ENCODE results near the gene CHURC1. TPM values are rescaled to one million over a fixed set of nuclear protein-coding genes. Genes with fewer than 3 reads are reported as not detected.

CHURC1 gene
- total RNA-seq, 1 experiment from 2014 or later = 46.6 TPM

DNA sequence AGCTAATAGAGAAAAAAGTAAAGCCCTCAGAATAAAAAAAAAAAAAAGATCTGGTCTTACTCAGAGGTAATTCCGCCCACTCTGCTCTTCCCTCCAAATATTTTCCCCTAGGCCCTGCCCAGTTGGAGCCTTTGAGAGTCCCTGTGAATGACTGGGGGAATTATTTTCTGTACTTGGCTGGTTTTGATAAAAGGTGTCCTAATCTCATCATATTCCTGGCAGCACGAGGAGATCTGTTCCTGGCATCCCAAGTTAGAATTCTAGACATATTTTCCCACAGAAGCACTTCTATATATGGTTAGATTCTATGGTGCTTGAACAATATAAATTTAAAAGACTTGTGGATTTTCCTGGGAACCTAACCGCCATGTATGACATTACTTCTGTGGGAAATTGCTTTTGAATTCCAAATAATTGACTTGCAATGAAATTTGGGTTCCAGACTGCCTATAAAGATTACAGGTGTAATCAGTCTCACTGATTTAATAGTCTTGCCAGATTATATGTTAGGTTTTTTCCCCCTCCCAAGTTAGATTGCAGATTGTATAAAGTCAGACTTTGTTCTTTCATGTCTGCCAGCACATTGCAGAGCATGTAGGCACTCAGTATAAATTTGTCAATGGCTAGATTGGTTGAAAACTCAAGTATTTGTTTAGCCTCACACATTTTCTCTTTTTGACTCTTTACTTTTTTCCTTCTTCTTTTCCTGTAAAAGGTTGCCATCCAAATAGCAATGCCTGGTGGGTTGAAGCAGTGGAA is 16.0 kb downstream of the CHURC1 start:
- in situ Hi-C loops (cut with HindIII; ENCODE audit: low pct_unique_long_range_greater_than_20kb, low sequenced_read_pairs) = no loop called here
- no peak for DNase-seq (ENCODE audit: low read depth, low spot score)

DNA sequence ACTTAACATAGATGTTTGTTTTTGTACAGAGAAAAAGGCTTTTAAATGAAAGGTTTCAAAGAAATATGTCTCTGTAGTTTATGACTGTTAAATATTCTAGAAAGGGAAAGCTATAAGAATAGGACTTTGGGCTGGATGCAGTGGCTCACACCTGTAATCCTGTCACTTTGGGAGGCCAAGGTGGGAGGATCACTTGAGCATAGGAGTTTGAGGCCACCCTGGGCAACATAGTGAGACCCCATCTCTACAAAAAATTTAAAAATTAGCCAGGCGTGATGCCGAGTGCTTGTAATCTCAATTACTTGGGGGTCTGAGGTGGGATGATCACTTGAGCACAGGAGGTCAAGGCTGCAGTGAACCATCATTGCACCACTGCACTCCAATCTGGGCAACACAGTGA is 16.9 kb downstream of the CHURC1 start:
- in situ Hi-C loops (cut with HindIII; ENCODE audit: low pct_unique_long_range_greater_than_20kb, low sequenced_read_pairs) = no loop called here
- DNase-seq (ENCODE audit: low read depth, low spot score) = no peak

GRCh38 chr14:64932231-64932630 is 18.0 kb downstream of the CHURC1 start:
- in situ Hi-C loops (cut with HindIII; ENCODE audit: low pct_unique_long_range_greater_than_20kb, low sequenced_read_pairs) = no loop called here
- DNase-seq (ENCODE audit: low read depth, low spot score) = no peak

GRCh38 chr14:64934338-64934929 is 20.2 kb downstream of the CHURC1 start:
- in situ Hi-C loops (cut with HindIII; ENCODE audit: low pct_unique_long_range_greater_than_20kb, low sequenced_read_pairs) = no loop called here
- no peak for DNase-seq (ENCODE audit: low read depth, low spot score)

DNA sequence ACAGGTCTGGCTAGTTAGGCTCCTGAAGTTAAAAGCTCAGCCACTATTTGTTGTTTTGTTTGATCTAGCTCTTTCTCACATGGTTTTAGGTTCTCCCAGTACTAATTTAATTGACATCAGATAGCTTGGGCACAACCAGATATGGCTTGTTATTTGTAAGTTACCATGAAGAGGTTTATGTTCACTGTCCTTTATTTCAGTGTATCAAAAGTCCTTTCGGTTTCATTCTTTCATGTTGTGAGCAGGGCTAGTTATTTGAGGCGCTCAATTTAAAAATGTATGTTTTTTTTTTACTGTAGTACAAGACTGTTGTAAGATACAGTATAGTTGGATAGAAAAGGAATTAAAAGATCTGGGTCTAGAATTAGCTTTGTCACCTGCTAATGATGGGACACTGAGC is 21.3 kb downstream of the CHURC1 start:
- in situ Hi-C loops (cut with HindIII; ENCODE audit: low pct_unique_long_range_greater_than_20kb, low sequenced_read_pairs) = no loop called here
- DNase-seq (ENCODE audit: low read depth, low spot score) = no peak

DNA sequence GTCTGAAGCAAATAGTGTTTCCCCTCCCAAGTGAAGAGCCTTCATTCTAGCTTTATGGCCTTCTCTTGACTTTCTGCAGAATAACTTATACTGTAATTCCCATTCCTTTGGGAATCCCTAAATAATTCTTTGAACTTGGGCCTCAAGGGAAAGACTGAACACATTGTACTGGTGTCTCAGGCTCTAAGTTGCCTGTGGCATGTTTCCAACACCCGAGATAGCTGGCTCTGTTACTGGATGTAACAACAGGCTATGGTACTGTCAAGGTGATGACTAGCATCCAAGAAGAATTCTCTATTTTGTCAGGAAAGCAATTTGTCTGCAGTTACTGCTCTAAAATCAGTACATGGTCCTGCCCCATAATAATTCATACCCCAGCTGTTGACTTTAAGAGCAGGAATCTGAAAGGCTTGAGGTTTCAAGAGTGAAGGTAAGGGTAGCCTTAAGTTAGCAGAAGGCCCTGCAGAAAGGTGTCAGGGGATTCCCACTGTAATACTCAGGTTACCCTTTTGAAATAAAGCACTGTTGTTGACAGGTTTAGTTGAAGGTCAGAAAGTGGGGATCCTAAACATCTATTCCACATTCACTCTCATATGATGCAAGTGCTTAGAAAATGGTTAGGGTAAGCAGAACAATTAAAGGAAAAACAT is 23.0 kb downstream of the CHURC1 start:
- peak; percentile 52 for DNase-seq (ENCODE audit: low read depth, low spot score)
- in situ Hi-C loops (cut with HindIII; ENCODE audit: low pct_unique_long_range_greater_than_20kb, low sequenced_read_pairs) = no loop called here

DNA sequence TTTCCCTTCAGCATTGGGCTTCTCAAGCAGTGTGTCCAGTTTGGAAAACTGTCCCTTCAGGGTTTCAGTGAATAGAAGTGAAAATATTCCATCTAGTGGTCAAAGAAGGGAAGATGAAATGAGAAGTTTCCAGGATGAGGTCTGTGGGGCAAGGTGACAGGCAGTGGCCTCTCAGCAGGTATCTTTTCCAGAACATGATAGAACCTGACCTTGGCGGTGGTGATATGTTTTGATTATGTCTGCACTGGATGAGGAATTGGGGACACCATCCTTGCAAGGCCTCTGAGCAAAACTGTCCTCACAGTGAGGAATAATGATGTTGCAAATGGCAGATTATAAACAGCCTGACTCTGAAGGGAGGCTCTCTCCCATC is 23.6 kb downstream of the CHURC1 start:
- in situ Hi-C loops (cut with HindIII; ENCODE audit: low pct_unique_long_range_greater_than_20kb, low sequenced_read_pairs) = no loop called here
- peak; percentile 49 for DNase-seq (ENCODE audit: low read depth, low spot score)

- DNase-seq (ENCODE audit: low read depth, low spot score) = no peak
- in situ Hi-C loops (cut with HindIII; ENCODE audit: low pct_unique_long_range_greater_than_20kb, low sequenced_read_pairs) = no loop called here
Measured at GRCh38 chr14:64938972-64939816, 24.9 kb downstream of the CHURC1 start.

- in situ Hi-C loops (cut with HindIII; ENCODE audit: low pct_unique_long_range_greater_than_20kb, low sequenced_read_pairs) = no loop called here
Measured at GRCh38 chr14:64939817-64940190, 25.5 kb downstream of the CHURC1 start.

DNA sequence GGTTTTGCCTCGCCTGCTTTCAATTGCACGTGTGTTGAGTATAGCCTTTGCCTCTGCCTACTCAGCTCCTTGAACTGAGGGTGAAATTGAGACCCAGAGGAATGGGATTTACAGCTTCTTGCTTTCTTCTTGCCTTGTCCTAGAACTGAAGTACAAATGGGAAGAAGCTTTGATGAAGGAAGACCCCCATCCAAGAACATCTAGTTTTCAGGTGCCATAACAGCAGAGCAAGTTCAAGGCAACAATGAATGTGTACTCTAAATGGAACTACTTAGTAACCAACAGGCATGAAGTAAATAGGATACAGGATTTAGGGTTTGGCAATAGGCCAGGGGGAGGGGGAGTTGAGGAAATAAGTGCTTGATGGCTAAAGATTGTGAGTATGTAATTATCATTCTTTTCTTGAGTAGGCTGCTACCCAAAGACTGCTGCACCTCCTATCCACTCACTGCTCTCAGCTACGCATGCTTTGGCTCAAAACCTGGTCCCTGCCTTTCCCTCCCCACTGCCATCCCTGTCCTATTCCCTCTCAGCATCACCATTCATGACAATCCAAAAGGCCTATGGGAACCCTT is 26.2 kb downstream of the CHURC1 start:
- in situ Hi-C loops (cut with HindIII; ENCODE audit: low pct_unique_long_range_greater_than_20kb, low sequenced_read_pairs) = no loop called here
- no peak for DNase-seq (ENCODE audit: low read depth, low spot score)

More at GRCh38 chr14:64939817-64940190, 25.5 kb downstream of the CHURC1 start:
- DNase-seq (ENCODE audit: low read depth, low spot score) = no peak

DNA sequence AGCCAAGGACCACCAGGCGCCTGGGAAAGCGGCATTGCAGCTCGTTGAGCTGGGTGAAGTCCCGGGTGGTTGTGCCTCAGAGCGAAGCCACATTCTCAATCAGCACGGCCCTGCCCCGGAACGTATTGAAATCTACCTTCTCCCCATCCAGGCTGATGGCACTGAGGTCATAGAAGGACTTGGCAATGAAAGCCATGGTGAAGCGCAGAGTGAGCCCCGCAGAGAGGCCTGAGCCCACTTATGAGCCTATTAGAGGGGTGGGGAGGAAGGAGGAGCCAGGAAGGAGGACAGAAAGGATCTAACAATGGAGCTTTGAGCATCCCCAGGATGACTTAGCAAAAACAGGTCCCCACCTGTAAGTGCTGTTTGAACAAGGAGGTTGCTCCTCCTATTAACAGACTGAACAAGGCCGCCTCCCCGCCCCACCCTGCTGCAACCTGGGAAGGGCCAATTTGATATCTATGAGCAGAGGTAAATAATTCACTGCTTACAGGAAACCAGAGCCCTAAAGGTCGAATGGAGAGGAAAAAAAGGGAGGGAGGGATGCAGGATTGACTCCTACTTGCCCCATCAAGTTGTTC is 28.4 kb downstream of the CHURC1 start, which contains the start of gene GPX2:
Gene GPX2, minus strand, starts transcription at position 215 of the 581 bp plus-strand sequence. Its CDS starts 19 bp downstream, at position 196.
- in situ Hi-C loops (cut with HindIII; ENCODE audit: low pct_unique_long_range_greater_than_20kb, low sequenced_read_pairs) = no loop called here
- no peak for DNase-seq (ENCODE audit: low read depth, low spot score)

GRCh38 chr14:64943556-64943955 is 29.3 kb downstream of the CHURC1 start:
- DNase-seq (ENCODE audit: low read depth, low spot score) = no peak
- in situ Hi-C loops (cut with HindIII; ENCODE audit: low pct_unique_long_range_greater_than_20kb, low sequenced_read_pairs) = no loop called here

GRCh38 chr14:64944041-64944440 is 29.8 kb downstream of the CHURC1 start:
- in situ Hi-C loops (cut with HindIII; ENCODE audit: low pct_unique_long_range_greater_than_20kb, low sequenced_read_pairs) = no loop called here
- no peak for DNase-seq (ENCODE audit: low read depth, low spot score)

DNA sequence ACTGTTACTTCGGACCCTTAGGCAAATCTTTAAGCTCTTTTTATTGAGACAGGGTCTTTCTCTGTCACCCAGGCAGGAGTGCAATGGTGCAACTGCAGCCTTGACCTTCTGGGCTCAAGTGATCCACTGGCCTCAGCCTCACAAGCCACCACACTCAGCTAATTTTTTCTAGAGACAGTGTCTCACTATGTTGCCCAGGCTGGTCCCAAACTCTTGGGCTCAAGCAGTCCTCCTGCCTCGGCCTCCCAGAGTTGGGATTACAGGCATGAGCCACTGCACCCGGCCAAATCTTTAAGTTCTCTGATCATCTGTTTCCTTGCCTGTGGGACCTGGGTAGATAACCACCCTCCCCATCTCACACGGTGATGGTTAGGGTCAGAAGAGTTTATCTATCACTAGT is 30.6 kb downstream of the CHURC1 start:
- in situ Hi-C loops (cut with HindIII; ENCODE audit: low pct_unique_long_range_greater_than_20kb, low sequenced_read_pairs) = no loop called here
- DNase-seq (ENCODE audit: low read depth, low spot score) = no peak

DNA sequence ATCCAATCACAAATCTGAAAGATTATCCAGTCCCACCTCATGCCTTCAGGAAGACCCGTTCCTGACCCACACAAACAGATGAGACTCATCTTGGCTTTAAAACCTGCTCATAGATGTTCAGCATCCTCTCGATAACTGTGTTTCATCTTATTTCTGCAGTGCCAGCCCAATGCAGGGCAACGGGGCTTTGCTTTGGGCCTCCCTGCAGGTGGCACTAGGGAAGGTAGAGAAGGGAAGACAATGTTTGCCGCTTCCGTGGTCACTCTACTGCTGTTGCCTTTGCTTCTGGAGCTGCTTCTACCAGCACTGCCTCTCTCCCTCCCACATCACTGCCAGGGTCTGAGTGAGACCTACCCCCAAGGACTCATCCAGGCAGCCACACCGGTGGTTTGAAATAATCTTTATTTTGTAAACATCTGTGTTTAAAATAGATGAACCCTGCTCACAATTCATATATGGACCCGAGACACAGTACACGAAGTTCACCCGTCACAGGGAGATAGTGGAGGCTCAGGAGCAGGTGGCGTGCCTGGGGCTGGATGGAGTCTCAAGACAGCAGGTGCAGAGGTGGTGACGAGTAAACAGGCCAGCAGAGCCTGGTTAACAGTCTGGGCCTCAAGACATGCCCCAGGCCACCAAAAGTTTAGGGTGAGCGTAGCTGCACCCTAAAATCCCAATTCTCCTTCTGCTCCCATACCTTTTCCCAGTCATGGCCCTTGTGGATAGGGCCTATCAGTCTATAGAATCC is 31.4 kb downstream of the CHURC1 start:
- in situ Hi-C loops (cut with HindIII; ENCODE audit: low pct_unique_long_range_greater_than_20kb, low sequenced_read_pairs) = no loop called here
- no peak for DNase-seq (ENCODE audit: low read depth, low spot score)

DNA sequence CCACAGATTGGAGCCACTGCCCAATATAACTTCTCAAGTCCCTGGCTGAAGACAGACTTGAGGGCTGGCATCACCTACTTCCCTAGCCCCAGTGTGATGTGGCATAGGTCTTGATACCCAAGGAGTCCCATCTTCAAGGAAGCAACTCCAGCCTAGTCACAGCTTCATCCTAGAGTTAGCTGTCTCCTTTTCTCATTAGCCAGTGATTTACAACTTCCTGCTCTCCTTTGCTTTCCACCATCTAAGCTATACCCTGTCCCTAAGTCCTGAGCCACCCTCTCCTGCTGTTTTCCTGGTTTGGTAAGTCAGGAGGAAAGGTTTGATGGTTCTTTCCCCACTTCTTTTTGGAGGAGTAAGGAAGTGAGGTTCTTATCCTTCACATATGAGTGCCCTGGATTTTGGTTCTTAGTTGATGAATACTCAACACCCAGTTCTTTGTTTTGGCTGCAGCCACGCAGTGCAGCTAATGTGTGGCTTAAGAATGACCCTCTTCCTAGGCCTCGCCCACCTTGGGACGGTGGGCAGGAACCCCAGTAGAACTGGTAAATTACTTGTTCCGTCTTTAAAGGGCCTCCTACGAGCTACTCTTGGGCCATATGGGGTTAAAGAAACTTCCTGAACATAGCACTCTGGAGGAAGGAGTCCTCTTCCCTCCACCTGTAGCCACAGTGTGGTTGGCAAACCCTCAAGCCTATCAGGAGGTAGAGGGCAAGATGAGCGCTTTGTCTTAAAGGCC is 32.2 kb downstream of the CHURC1 start:
- no peak for DNase-seq (ENCODE audit: low read depth, low spot score)
- in situ Hi-C loops (cut with HindIII; ENCODE audit: low pct_unique_long_range_greater_than_20kb, low sequenced_read_pairs) = no loop called here
